HG02938 (cell line): Measurements from ENCODE around the gene MFRP.
"Not testable (repeated sequence)": the region's sequence is repeated elsewhere in the genome, so short reads cannot be mapped to it uniquely, and the experiment has no call there.

Experiments
- ATAC-seq: cut with Tn5 transposase; IDR thresholded peaks from one replicate; pipeline ENCODE4 v1.9.1; 2021; ENCODE audit warnings: mild to moderate bottlenecking, moderate library complexity; ENCODE audit not compliant: unreplicated experiment

Gene MFRP

DNA sequence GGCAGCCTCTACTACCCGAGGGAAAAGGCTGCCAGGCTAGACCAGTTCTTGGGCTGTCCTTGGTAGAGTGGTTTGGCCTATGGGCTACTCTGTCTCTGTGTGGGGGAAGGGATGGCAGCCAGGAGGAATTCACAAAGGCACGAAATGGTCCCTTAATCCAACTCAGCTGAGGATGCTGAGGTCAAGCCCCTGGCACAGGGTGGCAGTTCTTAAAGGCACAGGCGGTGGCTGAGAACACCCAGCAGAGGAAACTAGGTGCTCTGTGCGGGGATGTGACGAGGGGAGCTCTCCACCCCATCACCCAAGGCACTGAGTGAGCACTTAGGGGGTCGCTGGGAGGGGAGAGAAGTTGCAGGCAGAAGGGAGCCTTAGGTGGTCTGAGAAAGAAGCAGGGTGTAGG, at the start of gene MFRP:
Gene MFRP (minus strand): TSS at position 101 of the 400 bp plus-strand sequence. CDS start 192 bp downstream, outside the sequence.
- ATAC-seq, result no peak

DNA sequence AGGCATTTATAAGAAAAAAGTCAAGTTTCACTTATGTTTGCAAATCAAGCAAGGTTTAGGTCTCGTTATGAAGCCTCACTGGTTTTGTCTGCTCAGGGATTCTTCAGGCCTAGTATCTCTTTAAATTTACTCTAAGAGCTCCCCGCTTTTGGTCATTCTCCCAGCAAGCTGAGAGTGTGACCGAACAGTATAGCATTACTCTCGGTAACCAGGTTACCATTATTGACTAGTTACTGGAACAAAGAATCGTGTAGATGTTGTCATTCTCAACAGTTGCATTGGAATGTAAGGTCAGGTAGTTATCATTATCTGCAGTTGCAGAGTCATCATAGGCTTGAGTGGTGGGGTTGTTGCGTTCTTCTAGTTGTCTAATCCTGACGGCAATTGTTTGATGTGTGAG, 44.8 kb upstream of the MFRP start:
- ATAC-seq, result no peak

DNA sequence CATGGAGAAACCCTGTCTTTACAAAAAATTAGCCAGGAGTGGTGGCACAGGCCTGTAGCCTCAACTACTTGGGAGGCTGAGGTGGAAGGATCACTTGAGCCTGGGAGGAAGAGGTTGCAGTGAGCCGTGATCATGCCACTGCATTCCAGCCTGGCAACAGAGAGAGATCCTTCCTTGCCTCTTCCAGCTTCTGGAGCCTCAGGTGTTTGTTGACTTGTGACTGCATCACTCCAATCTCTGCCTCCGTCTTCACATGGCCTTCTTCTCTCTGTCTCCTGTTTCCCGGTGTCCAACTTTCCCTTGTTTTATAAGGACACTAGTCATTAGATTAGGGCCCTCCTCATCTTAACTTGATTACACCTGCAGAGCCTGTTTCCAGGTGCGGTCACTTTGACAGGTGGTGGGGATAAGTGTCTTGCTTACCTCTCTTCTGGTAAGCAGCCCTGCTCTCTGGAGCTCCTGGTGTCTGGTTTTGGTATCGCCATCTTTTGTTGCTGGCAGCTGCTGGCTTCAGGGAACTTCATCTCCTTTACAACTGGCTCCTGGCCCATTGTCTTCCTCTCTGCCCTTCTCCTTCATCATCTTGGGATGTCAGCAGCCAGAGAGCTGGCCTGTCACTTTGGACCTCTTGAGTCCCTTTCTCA, 43.2 kb upstream of the MFRP start:
- no peak for ATAC-seq

DNA sequence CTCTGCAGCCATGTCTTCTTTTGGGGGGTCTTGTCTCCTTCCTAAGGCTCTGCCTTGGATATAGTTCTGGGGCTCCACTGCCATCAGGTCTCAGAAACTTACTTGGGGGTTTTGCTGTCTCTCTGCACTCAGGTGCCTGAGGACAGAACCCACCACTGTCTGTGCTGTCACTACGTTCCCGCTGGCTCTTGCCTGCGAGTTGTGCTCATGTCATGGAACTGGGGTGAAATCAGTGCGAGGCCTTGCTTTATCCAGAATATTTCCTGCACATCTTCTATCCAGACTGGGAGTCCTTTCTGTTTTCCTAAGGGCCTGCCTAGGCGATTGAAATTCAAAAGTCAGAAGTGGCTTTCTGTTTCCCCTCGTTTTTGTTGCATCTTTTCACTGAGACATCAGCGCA, 41.6 kb upstream of the MFRP start:
- ATAC-seq, result no peak

DNA sequence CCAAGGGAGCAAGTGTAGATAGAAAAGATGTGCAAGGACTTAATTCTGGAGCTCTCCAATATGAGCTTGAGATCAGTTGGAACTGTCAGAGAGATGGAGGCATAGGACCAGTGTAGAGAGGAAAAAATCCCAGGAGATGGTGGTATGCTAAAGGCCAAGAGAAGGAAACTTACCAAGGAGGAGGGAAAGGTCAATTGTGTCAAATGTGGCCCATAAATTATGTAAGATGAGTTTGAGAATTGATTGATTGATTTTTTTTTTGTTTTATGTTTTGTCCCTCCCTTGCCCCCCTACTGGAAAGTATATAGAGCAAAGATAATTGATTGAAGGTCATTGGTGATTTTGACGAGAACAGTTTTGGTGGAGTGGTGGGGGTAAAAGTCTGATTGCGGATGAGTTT, 37.8 kb upstream of the MFRP start:
- ATAC-seq, result no peak

DNA sequence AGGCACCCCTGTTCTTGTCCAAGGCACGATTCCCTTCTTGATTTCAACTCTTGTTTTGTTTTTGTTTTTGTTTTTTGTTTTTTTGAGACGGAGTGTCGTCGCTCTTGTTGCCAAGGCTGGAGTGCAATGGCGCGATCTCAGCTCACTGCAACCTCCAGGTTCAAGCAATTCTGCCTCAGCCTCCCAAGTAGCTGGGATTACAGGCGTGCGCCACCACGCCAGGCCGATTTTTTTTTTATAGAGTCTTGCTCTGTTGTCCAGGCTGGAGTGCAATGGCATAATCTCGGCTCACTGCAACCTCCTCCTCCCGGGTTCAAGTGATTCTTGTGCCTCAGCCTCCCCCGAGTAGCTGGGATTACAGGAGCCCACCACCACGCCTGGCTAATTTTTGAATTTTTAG, 36.0 kb upstream of the MFRP start:
- ATAC-seq, result not testable (repeated sequence)

DNA sequence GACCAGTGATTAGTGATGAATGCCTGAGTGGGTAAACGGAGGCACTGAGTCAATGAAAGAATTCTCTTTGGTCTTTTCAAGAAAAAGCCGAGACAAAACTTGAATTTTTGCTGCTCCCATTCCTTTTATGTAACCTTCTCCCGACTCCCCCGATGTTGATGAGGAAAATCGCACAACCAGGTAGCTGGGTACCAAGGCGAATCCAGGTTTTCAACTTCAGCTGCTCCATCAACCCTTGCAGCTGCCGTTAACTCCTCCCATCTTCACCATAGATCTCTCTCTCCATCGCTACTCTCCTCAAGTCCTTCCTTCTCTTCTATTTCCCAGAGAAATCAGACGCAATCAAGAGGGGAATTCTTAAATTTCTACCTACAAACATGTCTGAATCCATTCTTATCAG, 35.6 kb upstream of the MFRP start:
- no peak for ATAC-seq

DNA sequence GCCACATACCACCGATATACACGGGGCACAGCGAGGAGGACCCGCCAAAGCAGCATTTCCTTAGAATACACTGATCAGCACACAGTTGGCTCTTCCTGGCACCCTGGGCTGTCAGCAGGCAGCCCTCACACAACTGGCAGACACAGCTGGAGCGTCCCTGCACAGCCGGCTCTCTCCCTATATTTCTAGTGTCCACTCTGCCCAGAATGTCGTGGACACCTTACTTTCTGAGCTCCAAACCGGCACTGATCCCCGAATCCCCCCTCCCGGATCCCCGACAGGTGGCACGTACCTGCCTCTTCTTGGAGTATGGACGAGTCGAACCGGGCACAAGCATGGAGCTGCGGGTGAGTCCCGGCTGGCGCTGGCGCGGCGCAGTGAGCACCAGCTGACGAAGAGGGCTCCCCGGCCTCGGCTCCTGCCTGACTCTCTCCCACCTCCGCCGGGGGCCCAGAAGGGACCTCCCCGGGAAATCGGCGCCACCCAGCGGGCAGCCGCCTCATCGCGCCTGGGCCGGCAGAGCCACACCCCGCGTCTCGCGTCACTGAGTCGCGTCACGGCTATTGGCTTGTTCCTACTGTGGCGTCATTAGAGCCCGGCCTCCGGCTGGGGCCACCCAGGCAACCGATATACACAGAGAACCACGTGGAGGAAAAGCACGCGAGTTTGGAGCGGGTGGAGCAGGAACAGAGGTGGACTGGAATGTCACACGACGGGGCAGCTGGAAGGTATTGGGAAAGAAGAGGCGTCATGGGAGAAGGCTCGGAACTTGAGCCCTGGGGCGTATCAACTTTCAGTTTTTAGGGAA, 34.9 kb upstream of the MFRP start, which contains the start of gene USP2:
Gene USP2 (minus strand): TSS at position 510 of the 808 bp plus-strand sequence. CDS start 8,210 bp downstream, outside the sequence.
- ATAC-seq, result peak; percentile 98

DNA sequence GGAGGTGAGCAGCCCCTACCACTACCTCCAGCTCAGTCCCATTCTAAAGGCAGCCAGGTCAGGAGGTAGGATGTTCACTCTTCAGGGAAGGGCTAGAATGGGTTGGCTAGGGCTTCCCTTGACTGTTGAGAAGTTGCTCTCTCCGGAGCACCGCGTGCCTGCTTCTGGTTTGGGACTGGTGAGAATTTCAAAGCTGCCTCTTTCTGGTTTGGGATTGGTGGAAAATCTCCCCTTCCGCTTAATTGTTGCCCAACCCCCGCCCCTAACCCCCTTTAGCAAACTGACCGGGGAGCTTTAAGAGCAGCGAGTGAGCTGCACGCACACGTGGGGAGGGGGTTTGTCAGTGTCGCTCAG, 34.3 kb upstream of the MFRP start:
- ATAC-seq, result no peak

DNA sequence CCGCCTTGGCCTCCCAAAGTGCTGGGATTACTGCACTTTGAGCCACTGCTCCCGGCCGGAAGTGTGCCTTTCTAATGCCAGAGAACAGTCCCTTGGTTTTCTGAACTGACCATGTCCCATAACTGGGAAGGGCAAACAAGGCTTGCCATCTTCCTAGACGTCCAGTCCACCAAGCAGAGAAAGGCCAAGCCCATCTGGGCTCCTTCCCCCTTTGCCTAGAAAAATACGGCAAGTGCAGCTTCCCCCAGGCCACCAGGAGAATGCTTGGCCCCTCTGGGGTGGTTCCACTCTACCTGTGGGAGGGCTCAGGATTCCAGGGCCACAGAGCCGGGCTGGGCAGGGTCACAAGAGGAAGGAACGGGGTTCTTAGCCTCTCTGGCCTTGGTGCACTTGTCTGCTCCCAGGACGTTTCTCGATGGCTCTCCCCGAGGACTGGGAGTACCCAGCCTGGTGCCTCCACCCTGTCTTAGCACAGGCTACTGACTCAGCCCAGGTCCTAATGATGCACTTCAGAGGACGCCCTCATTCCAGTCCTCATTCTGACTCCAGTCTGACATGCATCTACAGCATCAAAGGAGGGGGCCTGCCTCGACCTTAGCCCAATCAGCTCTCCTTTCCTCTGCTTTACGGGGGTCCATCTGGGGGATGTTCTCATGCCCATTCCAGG, 33.8 kb upstream of the MFRP start:
- no peak for ATAC-seq

DNA sequence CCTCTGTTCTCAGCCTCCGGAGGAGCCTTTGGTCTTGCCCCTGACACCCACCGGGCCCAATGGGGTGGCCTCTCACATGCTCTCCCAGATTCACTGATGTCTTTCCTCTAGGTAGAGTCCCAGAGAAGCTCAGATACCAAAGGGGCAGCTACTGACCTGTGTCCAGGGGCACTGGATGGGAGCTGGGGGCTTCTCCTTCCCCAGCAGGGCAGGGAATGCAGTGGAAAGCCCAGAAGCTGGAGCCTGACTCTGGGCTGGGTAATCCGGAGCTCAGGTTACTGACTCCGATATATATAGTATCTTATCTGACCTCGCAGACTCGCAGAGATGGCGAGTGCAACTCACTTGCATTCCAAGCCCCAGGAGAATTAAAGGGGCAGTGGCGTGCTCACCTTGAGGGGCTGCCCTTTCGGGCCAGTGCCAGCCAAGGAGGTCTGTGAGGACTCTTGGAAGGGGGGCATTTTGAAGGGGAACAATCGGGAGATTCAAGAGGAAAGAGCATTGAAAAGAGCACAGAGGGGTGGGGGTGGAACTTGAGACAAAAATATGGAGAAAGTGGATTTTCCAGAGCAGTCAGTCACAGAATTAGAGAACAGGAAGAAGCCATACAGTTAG, 32.5 kb upstream of the MFRP start:
- no peak for ATAC-seq

DNA sequence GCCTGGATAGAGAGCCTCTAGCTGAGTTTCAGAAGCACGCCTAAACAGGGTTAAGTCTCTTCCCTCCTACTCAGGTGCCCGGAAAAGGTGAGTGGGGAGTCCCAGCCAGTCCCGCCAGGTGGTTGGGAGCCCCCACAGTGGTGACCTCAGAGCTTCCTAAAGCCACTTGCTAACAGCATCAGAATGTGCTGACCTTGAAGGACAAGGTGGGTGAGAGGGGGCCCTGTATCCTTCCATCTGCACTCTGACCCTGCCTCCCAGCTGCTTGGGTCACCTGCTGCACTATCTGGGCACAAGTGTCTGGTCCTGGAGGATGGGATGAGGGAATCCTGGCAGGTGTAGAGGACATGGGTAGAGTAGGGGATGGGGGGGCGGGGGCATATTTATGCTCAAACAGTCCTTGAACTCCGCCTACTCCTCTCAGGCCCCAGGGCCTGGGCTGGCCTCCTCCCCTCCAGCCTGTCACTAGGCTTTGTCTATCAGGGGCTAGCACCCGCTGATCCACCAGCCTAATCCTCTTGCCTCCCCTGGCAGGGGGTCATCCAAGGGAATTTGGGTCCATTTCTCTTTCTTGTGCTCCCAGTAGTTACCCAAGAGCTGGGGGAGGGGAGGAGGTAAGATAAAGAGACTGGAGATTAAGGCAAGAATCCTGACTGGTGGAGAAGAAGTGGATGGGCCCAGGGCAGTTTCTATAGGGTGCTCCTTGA, 31.6 kb upstream of the MFRP start:
- ATAC-seq, result no peak

DNA sequence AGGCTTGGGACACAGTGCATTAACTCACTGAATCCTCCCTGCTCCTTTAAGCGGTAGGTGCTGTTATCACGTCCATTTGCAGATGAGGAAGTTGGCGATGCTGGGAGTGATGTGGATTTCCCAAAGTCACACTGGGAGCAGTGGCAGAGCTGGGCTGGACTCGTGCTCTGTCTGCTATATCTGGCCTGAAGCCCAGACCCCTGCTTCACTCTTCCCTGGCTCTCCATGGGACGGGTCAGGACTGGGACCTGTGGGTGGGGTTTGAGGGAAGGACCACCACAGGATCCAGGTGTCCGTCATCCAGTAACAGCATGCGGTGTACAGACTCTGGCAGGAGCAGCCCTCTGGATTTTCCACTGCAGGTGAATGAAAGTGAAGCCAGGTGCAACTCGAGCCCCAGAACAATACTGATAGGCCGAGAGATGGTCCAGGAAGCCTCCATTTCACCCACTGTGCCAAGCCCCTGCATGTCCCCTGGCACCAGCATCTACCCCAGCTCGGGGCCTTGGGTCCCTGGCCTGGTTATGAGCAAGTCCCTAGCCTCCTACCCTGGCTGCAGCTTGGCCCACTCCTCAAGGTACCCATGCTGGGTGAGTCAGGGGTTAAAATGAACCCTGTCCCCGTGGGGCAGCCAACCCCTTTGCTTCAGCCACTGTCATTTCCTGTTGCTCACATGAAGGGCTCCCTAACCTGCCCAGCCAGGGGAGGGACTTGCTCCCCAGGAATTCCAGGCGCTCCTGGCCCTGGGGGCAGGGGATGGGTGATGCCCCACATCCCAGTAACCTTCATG, 30.8 kb upstream of the MFRP start:
- no peak for ATAC-seq

DNA sequence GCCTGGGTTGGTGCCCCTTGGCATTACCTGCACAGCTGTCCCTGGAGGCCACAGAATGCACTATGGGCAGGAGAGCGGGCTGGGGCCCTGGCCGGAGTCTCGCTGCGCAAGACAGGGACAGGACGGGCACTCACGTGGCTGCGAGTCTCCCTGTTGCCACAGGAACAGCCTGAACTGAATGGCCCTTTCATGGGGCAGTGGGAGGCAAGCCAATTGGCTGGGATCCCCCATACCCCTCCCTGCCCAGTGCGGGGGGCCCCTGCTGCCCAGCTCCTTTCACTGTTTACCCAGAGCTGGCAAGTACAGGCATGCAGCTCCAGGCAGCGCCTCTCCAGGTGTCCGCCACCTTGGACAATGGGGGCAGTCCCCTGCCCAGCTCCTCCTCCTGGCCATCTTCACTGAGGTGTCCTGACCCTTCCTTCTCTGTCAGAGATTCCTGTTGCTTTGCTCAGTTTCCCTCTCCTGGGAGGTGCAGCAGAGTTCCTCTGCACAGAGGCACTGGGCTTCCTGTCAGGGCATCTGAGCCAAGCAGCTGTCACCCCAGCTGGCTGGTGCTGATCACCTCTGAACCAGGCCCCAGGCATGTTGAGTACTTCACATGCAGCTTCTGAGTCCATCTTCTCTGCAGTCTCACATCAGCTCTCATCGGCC, 29.8 kb upstream of the MFRP start:
- ATAC-seq, result no peak

DNA sequence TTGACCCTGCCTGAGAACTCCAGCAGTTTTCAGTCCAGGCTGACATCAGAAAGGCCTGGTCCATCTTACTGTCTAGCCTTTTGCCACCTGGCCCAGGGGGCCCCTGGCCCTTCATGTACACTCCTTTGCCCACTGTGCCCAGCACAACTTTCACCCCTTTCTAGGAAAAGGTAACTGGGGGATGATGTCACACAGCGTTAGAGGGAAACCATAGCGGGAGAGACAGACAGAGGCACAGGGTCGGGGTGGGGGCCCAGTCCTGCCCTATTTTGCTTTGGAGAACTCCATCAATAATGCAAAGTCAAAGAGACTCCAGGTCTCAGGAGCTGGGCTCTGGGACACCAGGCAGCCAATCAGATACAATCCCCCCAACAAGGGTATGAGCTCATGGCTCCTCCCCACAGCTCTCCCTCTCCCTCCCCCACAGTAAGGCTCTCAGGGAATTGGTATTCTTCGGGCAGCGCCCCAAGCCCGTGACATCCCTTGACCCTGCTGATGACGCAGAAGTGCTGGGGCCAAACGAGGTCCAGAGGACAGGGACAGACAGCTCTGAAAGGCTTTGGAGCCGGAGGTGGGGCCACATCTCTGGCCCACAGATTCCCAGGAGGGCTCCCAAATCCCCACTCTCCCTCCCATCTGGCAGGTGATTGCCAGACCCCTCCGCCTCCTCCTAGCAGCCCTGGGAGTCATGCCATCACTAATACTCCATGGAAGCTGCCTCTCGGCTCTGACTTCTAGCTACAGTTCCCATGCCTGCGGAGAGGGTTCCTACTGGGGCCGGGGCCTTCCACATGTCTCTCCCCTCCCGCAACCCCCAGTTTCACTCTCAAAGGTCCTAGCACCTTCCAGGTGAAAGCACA, 29.1 kb upstream of the MFRP start:
- no peak for ATAC-seq

DNA sequence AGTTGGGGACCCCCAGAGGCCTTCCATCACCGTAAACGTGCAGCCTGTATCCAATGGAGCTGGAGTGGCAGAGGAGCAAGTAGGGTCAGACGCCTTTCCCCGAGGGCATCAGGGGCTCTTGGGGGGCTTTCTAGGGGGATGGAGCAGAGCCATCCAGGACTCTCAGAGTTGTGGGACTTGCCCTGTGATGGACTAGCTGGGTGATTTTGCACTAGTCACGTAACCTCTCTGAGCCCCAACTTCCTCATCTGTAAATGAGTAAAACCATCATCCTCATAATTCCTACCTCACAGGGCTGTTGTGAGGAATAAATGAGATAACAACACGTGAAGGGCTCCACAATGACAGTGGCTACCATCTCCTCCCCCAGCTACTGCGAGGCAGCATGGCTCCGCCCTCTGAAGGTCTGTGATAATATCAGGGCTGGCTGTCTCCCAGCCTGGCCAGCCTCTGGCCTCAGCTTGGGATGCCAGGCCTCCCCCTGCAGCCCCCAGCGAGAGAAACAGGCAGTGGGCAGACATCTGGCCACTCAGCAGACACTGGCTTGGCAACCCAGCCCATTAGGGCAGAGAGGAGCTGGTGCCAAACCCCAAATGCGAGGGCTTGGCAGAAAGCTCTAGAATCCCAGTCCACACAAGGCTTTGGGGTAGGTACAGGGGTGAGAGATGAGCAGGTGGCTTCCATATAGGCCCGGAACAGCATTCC, 28.3 kb upstream of the MFRP start:
- ATAC-seq, result no peak

DNA sequence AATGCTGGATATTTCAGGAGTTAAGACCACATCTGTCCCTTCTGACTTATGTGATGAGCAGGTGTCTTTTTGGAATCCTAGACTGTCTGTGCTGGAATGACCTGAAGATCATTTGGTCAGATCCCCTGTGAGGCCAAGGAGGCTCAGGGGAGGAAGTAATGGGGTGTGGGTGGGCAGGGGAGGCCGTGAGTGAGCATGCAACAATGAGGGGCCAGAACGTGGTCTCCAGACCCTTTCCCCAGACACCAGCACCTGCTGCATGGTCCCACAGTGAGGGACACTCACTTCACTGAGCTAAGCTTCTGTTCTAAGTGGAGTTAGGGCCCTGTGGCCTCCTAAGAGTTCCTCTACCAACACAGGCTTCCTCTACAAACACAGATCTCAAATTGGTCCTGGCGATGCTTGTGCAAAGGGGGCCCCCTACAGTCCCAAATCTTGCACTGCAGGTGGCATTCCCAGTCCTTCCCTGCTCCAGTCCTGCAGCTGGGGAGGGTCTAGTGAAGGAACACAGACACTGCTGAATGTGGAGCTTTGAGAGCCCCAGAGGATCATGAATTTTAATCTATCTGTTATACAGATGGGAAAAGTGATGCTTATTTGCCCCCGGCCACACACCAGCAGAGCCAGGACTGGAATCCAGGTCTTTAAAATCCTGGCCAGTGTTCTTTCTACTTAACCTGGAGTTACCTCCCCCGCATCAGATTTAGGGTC, 27.6 kb upstream of the MFRP start:
- no peak for ATAC-seq
